Measurements from ENCODE around the gene FOXL3. TPM values are rescaled to one million over a fixed set of nuclear protein-coding genes. Genes with fewer than 3 reads are reported as not detected.
"Not testable (repeated sequence)": the region's sequence is repeated elsewhere in the genome, so short reads cannot be mapped to it uniquely, and the experiment has no call there.

The FOXL3 gene
- polyA plus RNA-seq, 1 donor = not detected

- DNase-seq = no peak
Observed at GRCh38 chr7:290554-291372, 793 bp downstream of the FOXL3 start.

- DNase-seq = no peak
Observed at GRCh38 chr7:291373-292092, 1.6 kb downstream of the FOXL3 start.

- no peak for DNase-seq
Observed at GRCh38 chr7:292226-292625, 2.3 kb downstream of the FOXL3 start.

GRCh38 chr7:292826-293225 lies 2.9 kb downstream of the FOXL3 start:
- DNase-seq = no peak

GRCh38 chr7:293681-294439 lies 3.9 kb downstream of the FOXL3 start:
- no peak for DNase-seq

- no peak for DNase-seq
Observed at GRCh38 chr7:294440-295154, 4.6 kb downstream of the FOXL3 start.

GRCh38 chr7:295155-296154 lies 5.5 kb downstream of the FOXL3 start:
- no peak for DNase-seq

GRCh38 chr7:296373-296945 lies 6.5 kb downstream of the FOXL3 start:
- no peak for DNase-seq

GRCh38 chr7:297141-297540 lies 7.2 kb downstream of the FOXL3 start:
- not testable (repeated sequence) for DNase-seq

GRCh38 chr7:297611-298374 lies 7.8 kb downstream of the FOXL3 start:
- DNase-seq = no peak

- no peak for DNase-seq
Observed at GRCh38 chr7:298375-298702, 8.4 kb downstream of the FOXL3 start.

GRCh38 chr7:298743-299142 lies 8.8 kb downstream of the FOXL3 start:
- no peak for DNase-seq

GRCh38 chr7:299169-299568 lies 9.2 kb downstream of the FOXL3 start:
- DNase-seq = no peak

GRCh38 chr7:299628-300027 lies 9.7 kb downstream of the FOXL3 start:
- DNase-seq = no peak

- DNase-seq = no peak
Observed at GRCh38 chr7:300048-300447, 10.1 kb downstream of the FOXL3 start.

GRCh38 chr7:300546-301290 lies 10.7 kb downstream of the FOXL3 start:
- no peak for DNase-seq

GRCh38 chr7:301291-302053 lies 11.5 kb downstream of the FOXL3 start:
- no peak for DNase-seq

Measured in left kidney (tissue), 2 donors.